ENCODE measurements around the gene ARHGAP31. TPM values are rescaled to one million over a fixed set of nuclear protein-coding genes. Genes with fewer than 3 reads are reported as not detected.

Gene ARHGAP31
- total RNA-seq, 1 donor, result 15.1 TPM

DNA sequence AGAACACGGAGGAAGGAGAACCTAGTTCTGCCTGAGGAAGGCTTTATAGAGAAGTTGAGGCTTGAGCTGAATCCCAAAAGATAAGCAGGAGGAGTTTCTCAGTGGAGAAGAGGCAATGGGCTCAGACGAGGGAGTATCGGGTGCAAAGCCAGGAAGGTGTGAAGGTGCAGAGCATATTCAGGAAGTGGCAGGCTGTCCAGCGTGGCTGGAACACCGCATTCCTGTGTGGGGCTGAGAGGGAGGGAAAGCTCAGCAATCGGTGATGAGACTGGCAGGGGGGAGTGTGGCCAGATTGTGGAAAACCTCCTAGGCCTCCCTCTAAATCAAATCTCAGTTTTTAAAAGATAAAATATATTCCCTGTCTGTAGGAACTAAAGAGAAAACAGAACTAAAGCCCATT lies 63.0 kb downstream of the ARHGAP31 start:
- H3K4me3 ChIP-seq (ENCODE audit: low read depth, low read length), result peak overlapping the region; percentile 16
- DNase-seq (ENCODE audit: low read depth), result no peak
- TF ChIP-seq, protein P1, sequence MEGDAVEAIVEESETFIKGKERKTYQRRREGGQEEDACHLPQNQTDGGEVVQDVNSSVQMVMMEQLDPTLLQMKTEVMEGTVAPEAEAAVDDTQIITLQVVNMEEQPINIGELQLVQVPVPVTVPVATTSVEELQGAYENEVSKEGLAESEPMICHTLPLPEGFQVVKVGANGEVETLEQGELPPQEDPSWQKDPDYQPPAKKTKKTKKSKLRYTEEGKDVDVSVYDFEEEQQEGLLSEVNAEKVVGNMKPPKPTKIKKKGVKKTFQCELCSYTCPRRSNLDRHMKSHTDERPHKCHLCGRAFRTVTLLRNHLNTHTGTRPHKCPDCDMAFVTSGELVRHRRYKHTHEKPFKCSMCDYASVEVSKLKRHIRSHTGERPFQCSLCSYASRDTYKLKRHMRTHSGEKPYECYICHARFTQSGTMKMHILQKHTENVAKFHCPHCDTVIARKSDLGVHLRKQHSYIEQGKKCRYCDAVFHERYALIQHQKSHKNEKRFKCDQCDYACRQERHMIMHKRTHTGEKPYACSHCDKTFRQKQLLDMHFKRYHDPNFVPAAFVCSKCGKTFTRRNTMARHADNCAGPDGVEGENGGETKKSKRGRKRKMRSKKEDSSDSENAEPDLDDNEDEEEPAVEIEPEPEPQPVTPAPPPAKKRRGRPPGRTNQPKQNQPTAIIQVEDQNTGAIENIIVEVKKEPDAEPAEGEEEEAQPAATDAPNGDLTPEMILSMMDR (IDR thresholded peaks at IDR 0.05; ENCODE audit: insufficient read depth, low read depth, low read length), result no peak

DNA sequence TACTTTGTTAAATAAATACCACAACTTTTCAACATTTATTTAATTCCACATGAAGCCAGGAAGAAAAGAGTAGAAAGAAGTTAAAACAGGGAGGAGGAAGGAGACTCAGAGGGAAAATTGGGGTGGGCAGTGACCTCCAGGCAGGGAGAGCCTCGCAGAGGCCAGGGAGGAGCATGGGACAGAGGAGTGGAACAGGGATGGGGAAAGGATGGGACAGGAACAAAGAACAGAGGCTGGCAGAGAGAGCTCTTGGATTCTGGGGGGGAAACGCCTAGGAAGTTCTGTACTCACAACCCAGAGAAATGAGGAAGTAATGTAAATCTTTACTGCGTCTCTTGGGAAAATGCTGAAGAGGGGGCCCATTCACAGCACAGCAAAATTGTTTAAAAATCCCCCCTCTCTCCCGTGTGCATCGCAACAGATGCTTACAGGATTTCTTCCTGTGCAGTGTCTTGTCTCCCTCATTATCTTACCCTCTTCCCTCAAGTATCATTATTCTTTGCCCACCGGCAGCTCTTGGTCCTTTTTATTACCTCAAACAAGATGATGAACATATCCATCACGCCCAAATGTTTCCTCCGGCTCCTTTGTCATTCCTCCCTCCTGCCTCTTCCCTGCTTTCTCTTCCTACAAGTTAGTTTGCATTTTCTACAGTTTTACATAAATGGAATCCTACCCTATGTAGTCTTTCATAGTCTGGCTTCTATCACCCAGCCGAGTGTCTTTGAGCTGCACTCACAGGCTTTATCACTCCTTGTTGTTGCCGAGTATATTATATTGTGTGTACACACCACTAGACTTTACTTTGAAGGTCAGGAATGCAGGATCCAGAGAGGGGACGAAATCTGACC lies 65.5 kb downstream of the ARHGAP31 start:
- DNase-seq (ENCODE audit: low read depth), result no peak
- H3K4me3 ChIP-seq (ENCODE audit: low read depth, low read length), result no peak overlapping the region
- TF ChIP-seq, protein P1 (IDR thresholded peaks at IDR 0.05; ENCODE audit: insufficient read depth, low read depth, low read length), result no peak

DNA sequence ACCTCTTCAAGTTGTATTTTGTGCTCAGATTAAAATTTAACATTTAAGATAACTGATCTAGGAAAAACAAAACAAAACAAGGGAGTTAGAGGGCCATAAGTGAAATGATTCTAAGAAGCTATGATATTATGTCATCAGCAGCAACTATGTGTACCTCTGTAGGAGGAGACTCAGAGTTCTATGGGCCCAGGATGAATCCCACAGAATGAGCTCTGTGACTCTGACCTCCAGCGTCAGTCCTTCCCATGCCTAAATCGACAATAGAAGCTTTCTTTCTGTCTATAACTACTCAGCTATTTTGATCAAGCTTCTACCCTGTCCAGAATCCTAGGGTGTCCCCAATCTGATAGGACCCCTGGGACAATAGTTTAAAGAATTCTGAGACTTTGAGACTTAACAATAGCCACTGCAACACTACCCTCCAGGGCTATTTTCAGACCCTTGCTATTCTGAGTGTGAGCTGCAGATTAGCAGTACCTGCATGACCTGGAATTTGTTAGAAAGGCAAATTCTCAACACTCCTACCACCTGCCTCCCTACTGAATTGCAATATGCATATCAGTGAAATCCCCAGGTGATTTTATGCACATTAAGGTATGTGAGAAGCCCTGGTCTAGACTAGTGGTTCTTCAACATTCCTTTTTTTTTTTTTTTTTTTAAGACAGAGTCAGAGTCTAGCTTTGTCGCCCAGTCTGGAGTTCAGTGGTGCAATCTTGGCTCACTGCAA lies 66.7 kb downstream of the ARHGAP31 start:
- no peak overlapping the region for H3K4me3 ChIP-seq (ENCODE audit: low read depth, low read length)
- TF ChIP-seq, protein P1 (IDR thresholded peaks at IDR 0.05; ENCODE audit: insufficient read depth, low read depth, low read length), result no peak
- DNase-seq (ENCODE audit: low read depth), result no peak

- TF ChIP-seq, protein P1 (IDR thresholded peaks at IDR 0.05; ENCODE audit: insufficient read depth, low read depth, low read length), result no peak
- no peak overlapping the region for H3K4me3 ChIP-seq (ENCODE audit: low read depth, low read length)
- DNase-seq (ENCODE audit: low read depth), result no peak
These were observed 67.8 kb downstream of the ARHGAP31 start for GRCh38 chr3:119362010-119362409.

DNA sequence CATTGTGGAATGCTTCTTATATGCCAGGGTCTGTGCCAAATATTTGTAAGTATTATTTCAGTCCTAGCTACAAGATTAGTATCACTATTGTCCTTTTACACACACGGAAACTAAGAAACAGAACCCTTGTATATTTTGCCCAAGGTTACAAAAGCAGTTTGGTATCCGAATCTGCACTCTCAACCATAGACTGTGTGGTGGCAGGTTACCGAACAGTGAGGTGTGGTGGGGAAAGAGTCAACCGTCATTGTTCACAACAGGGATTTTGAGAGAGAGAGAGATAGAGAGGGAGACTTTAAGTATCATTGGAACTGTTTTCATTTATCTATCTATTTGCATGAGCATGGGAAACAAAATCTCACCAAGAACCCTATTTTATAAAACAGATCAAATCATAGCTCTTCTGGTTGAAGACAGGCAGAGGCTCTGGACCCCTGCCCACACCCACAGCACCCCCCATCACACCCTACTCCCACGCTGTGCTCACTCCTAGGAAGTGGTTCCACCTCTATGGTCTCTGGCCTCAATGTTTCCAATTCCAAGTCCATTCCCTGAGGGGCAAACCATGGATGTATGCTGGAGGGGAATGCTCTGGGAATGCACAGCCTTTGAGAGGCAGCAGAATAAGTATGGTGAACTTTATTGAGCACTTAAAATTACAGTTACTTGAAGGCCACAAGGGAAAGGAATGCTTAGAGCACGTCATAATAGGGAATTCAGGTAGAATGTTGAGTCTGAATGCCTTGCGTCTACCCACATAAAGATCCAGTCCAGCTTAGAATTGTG lies 69.0 kb downstream of the ARHGAP31 start:
- TF ChIP-seq, protein P1 (IDR thresholded peaks at IDR 0.05; ENCODE audit: insufficient read depth, low read depth, low read length), result no peak
- no peak for DNase-seq (ENCODE audit: low read depth)
- H3K4me3 ChIP-seq (ENCODE audit: low read depth, low read length), result no peak overlapping the region

- TF ChIP-seq, protein P1 (IDR thresholded peaks at IDR 0.05; ENCODE audit: insufficient read depth, low read depth, low read length), result no peak
- no peak overlapping the region for H3K4me3 ChIP-seq (ENCODE audit: low read depth, low read length)
- DNase-seq (ENCODE audit: low read depth), result no peak
These were observed 70.2 kb downstream of the ARHGAP31 start for GRCh38 chr3:119364401-119364800.

All from fibroblast of villous mesenchyme (primary cell).